ENCODE results near the gene PSMD8.
"Not testable (repeated sequence)": the region's sequence is repeated elsewhere in the genome, so short reads cannot be mapped to it uniquely, and the experiment has no call there.

PSMD8 gene

GRCh38 chr19:38411041-38411712, 36.8 kb downstream of the PSMD8 start:
- no peak for DNase-seq (ENCODE audit: low spot score)

GRCh38 chr19:38411898-38412297, 37.5 kb downstream of the PSMD8 start:
- not testable (repeated sequence) for DNase-seq (ENCODE audit: low spot score)

- DNase-seq (ENCODE audit: low spot score), result no peak
Measured at GRCh38 chr19:38412491-38412890, 38.1 kb downstream of the PSMD8 start.

GRCh38 chr19:38412961-38413360, 38.6 kb downstream of the PSMD8 start:
- DNase-seq (ENCODE audit: low spot score), result no peak

GRCh38 chr19:38413416-38413815, 39.0 kb downstream of the PSMD8 start:
- DNase-seq (ENCODE audit: low spot score), result no peak

GRCh38 chr19:38417146-38417543, 42.8 kb downstream of the PSMD8 start:
- DNase-seq (ENCODE audit: low spot score), result no peak

GRCh38 chr19:38417544-38418506, 43.5 kb downstream of the PSMD8 start:
- no peak for DNase-seq (ENCODE audit: low spot score)

GRCh38 chr19:38420935-38421334, 46.6 kb downstream of the PSMD8 start:
- no peak for DNase-seq (ENCODE audit: low spot score)

- DNase-seq (ENCODE audit: low spot score), result no peak
Measured at GRCh38 chr19:38421856-38422255, 47.5 kb downstream of the PSMD8 start.

GRCh38 chr19:38422438-38422837, 48.1 kb downstream of the PSMD8 start:
- no peak for DNase-seq (ENCODE audit: low spot score)

GRCh38 chr19:38424272-38424671, 49.9 kb downstream of the PSMD8 start:
- no peak for DNase-seq (ENCODE audit: low spot score)

GRCh38 chr19:38425222-38425809, 50.9 kb downstream of the PSMD8 start:
- no peak for DNase-seq (ENCODE audit: low spot score)

GRCh38 chr19:38425810-38426466, 51.6 kb downstream of the PSMD8 start, which contains the start of gene RASGRP4:
Gene RASGRP4, minus strand, starts transcription at chr19:38426219. Its CDS starts 128 bp downstream, at chr19:38426091.
- no peak for DNase-seq (ENCODE audit: low spot score)

GRCh38 chr19:38427035-38427677, 52.8 kb downstream of the PSMD8 start:
- not testable (repeated sequence) for DNase-seq (ENCODE audit: low spot score)

- no peak for DNase-seq (ENCODE audit: low spot score)
Measured at GRCh38 chr19:38429055-38429810, 54.9 kb downstream of the PSMD8 start.

GRCh38 chr19:38429811-38430156, 55.4 kb downstream of the PSMD8 start:
- no peak for DNase-seq (ENCODE audit: low spot score)

GRCh38 chr19:38430931-38431330, 56.6 kb downstream of the PSMD8 start:
- no peak for DNase-seq (ENCODE audit: low spot score)

- no peak for DNase-seq (ENCODE audit: low spot score)
Measured at GRCh38 chr19:38433268-38433733, 58.9 kb downstream of the PSMD8 start, which contains the start of gene RYR1. Gene RYR1, plus strand, starts transcription at chr19:38433691. Its CDS starts 139 bp downstream, at chr19:38433830.

Measured in HuH-7 (cell line).